DOHH2 (cell line): ENCODE measurements around the gene MCUB.

Source experiments
- CTCF ChIP-seq: fragments of 200-600 bp; sonication (generic); IDR thresholded peaks from one replicate; pipeline ENCODE4 v1.5.1; 2014; ENCODE audit warnings: antibody characterized with exemption, mild to moderate bottlenecking, low read depth, low read length; ENCODE audit not compliant: poor library complexity, severe bottlenecking
- EZH2phosphoT487 ChIP-seq: fragments of 200-600 bp; sonication (generic); IDR thresholded peaks from 2 replicates; pipeline ENCODE4 v1.6.1; 2017; ENCODE audit warnings: borderline replicate concordance, mild to moderate bottlenecking, antibody characterized with exemption, low read length, moderate library complexity, mixed read lengths

DNA sequence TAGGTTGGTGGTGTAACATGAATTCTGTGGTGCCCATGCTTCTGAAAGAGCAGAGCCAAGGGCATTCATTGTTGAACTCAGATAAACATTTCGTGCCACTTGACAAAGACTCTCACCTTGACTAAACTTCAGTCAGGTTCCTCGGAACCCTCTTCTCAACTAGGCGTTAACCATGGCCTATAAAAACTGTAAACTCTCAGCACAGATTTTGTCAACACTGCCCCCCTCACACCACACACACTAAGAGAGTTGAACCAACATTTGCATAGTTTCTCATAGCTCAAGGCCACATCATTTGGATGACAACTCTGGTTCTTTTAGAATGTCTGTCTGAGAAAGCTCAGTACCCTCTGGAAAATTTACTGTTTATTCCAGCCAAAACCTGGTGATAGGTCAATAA is 115.1 kb downstream of the MCUB start:
- TF ChIP-seq CTCF (no peak), EZH2phosphoT487 (no peak)
